GM18867 (cell line): Measurements from ENCODE around the gene CDKAL1.
"Not testable (repeated sequence)": the region's sequence is repeated elsewhere in the genome, so short reads cannot be mapped to it uniquely, and the experiment has no call there.

Experiments
- ATAC-seq: cut with Tn5 transposase; IDR thresholded peaks from one replicate; pipeline ENCODE4 v1.9.1; 2021; ENCODE audit warnings: mild to moderate bottlenecking, moderate library complexity; ENCODE audit not compliant: unreplicated experiment

Gene CDKAL1

DNA sequence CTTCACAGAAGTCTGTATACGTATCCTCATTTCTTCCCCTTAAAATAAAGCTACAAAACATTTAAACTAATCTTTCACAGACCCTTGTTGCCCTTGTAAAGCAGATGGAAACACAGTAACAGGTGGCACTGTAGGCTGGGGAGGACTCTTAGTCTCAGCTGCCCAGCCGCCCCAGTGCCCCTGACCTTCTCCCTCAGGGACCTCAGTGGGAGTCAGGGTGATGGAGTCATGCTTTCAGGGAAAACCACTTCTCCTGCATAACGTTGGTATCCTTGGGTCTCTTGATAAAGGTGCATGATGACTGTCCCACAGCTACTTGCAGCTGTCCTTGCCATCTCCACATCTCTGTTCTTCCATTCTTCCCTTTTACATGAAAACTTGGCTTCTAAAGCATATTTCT lies 198.6 kb downstream of the CDKAL1 start:
- no peak for ATAC-seq

DNA sequence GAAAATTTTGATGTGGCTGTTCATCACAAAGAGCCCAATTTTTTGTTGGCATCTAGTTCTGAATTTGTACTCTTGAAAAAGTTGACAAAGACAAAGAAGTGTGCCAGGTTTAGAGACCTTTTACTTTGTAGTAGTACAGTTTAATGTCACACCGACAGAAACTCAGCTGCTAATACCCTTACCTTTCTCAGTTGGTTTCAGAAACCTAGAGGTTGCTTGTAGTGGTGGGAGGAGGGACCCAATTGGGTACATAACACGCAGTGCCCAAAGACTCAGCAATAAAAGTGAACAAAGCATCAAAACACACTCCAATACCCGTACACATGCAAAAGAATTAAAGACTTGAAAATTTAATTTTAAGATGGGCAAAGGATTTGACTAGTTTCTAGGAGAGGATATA lies 203.7 kb downstream of the CDKAL1 start:
- no peak for ATAC-seq

DNA sequence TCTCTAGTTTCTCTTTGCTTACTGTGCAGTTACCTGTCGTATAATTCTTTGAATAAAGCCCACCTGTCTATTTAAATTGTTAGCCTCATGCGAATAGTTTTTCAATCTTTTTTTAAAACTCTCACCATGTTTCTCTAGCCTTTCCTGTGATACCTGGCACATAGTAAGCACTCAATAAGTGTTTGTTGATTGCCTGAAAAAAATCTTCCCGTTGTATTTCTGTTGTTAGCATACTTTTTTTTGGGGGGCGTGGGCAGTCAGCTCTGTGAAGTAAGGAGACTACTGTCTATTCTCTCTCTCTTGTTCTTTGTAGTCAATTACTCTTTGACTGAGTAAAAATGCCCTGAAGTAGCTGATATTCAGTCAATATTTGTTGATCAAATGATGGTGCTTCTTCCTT lies 205.8 kb downstream of the CDKAL1 start:
- ATAC-seq = no peak

DNA sequence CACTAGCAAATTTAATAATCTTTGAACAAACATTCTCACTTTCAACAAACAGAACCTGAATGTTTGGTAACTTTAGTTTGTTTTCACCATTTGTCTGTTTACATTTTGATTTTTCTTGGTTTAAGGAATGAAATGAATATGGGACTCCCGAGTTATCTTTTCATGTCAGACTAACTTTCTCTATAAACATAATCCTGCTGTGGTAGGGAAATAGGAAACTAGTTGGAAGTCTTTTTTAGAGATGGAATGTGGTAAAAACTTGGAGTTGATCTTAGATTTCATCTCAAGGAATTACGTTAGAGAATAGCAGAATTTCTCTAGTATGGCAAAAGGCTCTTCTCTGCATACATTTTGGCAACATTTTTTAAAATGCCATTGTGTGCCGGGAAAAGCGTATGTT lies 206.5 kb downstream of the CDKAL1 start:
- ATAC-seq = no peak

DNA sequence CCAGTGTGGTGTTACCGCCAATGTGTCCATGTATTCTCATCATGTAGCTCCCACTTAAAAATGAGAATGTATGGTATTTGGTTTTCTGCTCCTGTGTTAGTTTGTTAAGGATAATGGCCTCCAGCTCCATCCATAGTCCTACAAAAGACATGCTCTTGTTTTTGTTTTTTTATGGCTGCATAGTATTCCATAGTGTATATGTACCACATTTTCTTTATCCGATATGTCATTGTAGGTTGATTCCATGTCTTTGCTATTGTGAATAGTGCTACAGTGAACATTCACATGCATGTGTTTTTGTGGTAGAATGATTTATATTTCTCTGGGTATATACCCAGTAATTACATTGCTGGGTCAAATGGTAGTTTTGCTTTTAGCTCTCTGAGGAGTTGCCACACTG lies 207.2 kb downstream of the CDKAL1 start:
- ATAC-seq = no peak

DNA sequence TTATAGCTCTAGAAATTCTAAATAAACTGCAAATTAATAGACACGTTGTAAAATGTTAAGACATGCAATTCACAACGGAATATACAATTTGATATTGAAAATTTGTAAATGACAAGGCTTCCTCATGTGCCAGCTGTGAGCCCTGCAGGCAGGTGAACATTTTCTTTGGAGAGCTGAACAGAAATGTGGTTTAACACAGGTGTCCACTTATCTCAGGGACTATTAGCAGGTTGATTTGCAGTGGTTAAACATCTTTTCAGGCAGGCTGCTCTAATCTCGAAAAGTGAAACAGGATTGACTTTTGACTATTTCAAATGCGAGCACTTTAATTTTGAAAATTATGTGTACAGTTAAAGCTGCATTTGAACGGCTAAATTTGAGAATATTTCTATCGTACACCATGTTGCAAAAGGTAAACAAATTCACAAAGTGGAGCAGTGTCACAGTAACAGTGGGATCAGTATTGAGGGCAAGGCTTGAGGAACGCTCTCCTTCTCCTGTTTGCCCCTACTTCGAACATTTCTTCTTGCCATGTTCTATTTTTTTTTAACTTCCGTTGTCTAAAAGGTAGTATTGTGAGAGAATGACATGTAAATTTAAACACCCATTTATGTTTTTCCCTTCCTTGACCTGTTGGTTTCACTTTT lies 210.8 kb downstream of the CDKAL1 start:
- ATAC-seq = no peak

GRCh38 chr6:20746024-20746423 lies 211.8 kb downstream of the CDKAL1 start:
- no peak for ATAC-seq

DNA sequence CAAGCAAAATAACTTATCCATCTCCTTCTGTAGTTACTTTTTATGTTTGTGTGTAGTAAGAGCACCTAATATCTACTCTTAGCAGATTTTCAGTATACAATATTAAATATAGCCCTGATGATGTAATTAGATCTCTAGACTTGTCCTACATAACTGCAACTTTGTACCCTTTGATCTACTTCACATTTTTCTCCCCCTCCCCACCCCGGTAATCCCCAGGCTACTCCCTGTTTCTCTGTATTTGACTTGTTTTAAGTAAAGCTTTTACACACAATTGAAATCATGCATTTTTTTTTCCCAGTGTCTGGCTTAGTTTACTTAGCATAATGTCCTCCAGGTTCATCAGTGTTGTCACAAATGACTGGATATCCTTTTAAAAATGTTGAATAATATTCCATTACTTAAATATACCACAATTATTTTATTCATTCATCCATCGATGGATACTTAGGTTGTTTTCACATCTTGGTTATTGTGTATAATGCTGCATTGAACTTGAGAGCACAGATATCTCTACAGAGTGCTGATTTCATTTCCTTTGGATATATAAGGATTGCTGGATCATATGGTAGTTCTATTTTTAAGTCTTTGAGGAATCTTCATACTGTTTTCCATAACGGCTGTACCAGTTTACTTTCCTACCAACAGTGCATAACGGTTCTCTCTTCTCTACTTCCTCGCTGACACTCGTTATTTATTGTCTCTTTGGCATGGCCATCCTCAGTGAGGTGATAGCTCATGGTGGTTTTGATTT lies 212.7 kb downstream of the CDKAL1 start:
- no peak for ATAC-seq

DNA sequence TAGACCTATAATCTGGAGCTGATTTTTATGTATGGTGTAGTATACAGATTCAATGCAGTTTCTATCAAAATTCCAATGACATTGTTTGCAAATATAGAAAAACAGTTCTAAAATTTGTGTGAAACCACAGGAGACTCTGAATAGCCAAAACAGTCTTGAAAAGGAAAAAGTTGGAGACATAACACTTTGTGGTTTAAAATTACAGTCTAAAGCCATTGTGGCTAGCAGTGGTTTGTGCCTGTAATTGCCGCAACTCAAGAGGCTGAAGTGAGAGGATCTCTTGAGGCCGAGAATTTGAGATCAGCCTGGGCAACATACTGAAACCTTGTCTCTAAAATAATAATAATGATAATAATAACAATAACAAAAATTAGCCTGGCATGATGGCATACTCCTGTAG lies 213.7 kb downstream of the CDKAL1 start:
- ATAC-seq = no peak

GRCh38 chr6:20751293-20751935 lies 217.2 kb downstream of the CDKAL1 start:
- no peak for ATAC-seq

- no peak for ATAC-seq
These were observed 221.4 kb downstream of the CDKAL1 start for GRCh38 chr6:20755631-20756030.

GRCh38 chr6:20756584-20757147 lies 222.4 kb downstream of the CDKAL1 start:
- not testable (repeated sequence) for ATAC-seq

- no peak for ATAC-seq
These were observed 223.5 kb downstream of the CDKAL1 start for GRCh38 chr6:20757761-20758160.

DNA sequence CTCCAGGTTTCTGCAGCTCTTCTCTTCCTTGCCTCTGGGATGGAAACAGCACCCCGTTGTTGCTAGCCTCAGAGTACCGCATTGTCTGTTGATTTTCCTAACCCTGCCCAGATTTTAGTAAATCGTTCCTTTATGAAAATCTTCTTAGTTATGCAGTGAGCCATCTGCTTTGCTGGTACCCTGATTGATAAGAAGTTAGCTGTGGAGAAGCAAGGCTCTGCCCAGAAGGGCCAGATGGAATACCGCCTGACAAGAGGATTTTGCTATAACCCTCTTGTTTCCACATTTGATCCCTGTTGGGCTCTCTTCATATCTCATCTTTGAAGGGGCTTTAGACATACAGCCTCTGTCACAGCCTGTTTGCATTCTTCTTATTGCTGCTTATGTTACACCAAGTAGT lies 229.0 kb downstream of the CDKAL1 start:
- ATAC-seq = no peak

GRCh38 chr6:20769631-20770030 lies 235.4 kb downstream of the CDKAL1 start:
- ATAC-seq = no peak

DNA sequence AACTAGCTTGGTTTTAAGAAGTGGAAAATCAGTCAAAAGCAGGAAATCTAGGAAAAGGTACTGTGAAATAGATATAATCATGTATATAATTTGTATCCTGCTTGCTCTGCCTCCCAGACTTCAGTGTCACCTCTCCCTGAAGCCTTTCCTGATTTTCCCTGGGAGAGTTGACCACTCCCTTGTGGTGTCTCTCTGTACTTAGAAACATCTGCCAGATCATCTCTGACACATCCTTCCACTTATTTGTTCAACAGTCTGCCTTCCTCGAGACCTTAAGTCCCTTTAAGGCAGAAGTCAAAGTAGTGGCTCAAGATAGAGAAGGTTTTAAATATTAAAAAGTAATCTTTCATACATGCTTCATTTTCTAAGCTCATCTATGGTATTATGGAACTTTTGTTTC lies 236.5 kb downstream of the CDKAL1 start:
- ATAC-seq = no peak

GRCh38 chr6:20771409-20771808 lies 237.2 kb downstream of the CDKAL1 start:
- no peak for ATAC-seq

GRCh38 chr6:20773822-20774221 lies 239.6 kb downstream of the CDKAL1 start:
- ATAC-seq = no peak

DNA sequence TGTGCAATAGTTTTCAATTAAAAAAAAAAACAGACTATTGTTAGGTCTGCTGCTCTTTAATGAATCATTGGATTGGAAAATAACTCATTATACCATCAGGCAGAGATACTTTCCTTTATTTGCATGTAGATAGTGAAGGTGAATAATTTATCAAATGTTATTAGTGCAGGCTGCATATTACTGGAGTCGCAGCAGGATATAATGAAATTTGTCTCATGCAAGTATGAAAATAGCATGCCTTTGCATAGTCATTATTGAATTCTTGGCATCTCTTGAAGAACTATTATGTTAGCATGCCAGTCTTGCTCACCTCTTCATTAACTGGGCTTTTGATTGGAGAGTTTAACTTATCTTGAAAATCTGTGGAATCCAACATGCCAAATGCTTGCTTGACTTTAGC lies 241.7 kb downstream of the CDKAL1 start:
- no peak for ATAC-seq

- no peak for ATAC-seq
These were observed 243.5 kb downstream of the CDKAL1 start for GRCh38 chr6:20777801-20778200.

DNA sequence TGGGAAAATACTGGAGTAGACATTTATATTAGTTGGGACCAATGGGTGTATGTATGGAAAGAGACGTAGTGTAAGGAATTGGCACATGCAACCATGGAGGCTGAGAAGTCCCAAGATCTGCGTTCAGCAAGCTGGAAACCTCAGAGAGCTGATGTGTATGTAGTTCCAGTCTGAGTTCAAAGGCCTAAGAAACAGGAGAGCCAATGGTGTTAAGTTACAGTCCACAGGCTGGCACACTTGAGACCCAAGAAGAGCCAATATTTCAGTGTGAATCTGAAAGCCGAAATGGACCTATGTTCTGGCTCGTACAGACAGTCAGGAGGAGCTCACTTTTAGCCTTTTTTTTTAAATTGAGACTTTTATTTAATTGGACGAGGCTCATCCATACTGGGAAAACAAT lies 244.2 kb downstream of the CDKAL1 start:
- no peak for ATAC-seq

GRCh38 chr6:20778912-20779311 lies 244.7 kb downstream of the CDKAL1 start:
- no peak for ATAC-seq
